ENCODE results near the gene IFIT1. TPM values are rescaled to one million over a fixed set of nuclear protein-coding genes. Genes with fewer than 3 reads are reported as not detected.

Gene IFIT1
- total RNA-seq, 1 donor from 2014 or later = 13.2 TPM

- no peaks in the 10 kb centered on the region for H3K79me2 ChIP-seq (ENCODE audit: low read depth)
- H3K27me3 ChIP-seq = no peaks in the 10 kb centered on the region
- H3K9ac ChIP-seq = no peak overlapping the region
- no peak overlapping the region for H2AFZ ChIP-seq (replicated peaks)
- Mint-ChIP-seq H3K4me3 (no peak overlapping the region), H3K4me1 (no peaks in the 10 kb centered on the region), H3K27me3 (ENCODE audit: insufficient read depth, low read depth) (no peaks in the 10 kb centered on the region), H3K27ac (no peak overlapping the region), H3K36me3 (peaks cover 2% of the 10 kb centered on the region), H3K9me3 (no peaks in the 10 kb centered on the region)
- H3K4me1 ChIP-seq = no peaks in the 10 kb centered on the region
- H3K4me3 ChIP-seq = no peak overlapping the region
- no peak for TF ChIP-seq CTCF (IDR thresholded peaks at IDR 0.05)
- TF ChIP-seq EZH2 (IDR thresholded peaks at IDR 0.05) = no peak
- TF ChIP-seq EZH2phosphoT487 (IDR thresholded peaks at IDR 0.05) = no peak
- H3K36me3 ChIP-seq = no peaks in the 10 kb centered on the region
- H4K20me1 ChIP-seq (ENCODE audit: low read depth) = no peaks in the 10 kb centered on the region
- no peak overlapping the region for H3K27ac ChIP-seq
- H3F3A ChIP-seq (ENCODE audit: low read depth) = no peaks in the 10 kb centered on the region
- no peak overlapping the region for H3K4me2 ChIP-seq
- DNase-seq (ENCODE audit: low spot score) = no peak
- no peaks in the 10 kb centered on the region for H3K9me3 ChIP-seq (ENCODE audit: low read depth)
These were observed 32.6 kb downstream of the IFIT1 start for GRCh38 chr10:89425000-89425399.

GRCh38 chr10:89426230-89426868 is 33.9 kb downstream of the IFIT1 start:
- no peak overlapping the region for H3K9ac ChIP-seq
- no peaks in the 10 kb centered on the region for H3K4me1 ChIP-seq
- TF ChIP-seq CTCF (IDR thresholded peaks at IDR 0.05) (peak; percentile 84), EZH2 (IDR thresholded peaks at IDR 0.05) (no peak)
- H3K4me3 ChIP-seq = no peak overlapping the region
- Mint-ChIP-seq H3K9me3 (no peaks in the 10 kb centered on the region), H3K27ac (no peak overlapping the region), H3K4me3 (no peak overlapping the region), H3K36me3 (no peaks in the 10 kb centered on the region), H3K4me1 (no peaks in the 10 kb centered on the region), H3K27me3 (ENCODE audit: insufficient read depth, low read depth) (no peaks in the 10 kb centered on the region)
- no peaks in the 10 kb centered on the region for H3K9me3 ChIP-seq (ENCODE audit: low read depth)
- H3K4me2 ChIP-seq = no peak overlapping the region
- peak overlapping the region; percentile 78 for H2AFZ ChIP-seq (replicated peaks)
- H4K20me1 ChIP-seq (ENCODE audit: low read depth) = no peaks in the 10 kb centered on the region
- no peaks in the 10 kb centered on the region for H3K79me2 ChIP-seq (ENCODE audit: low read depth)
- no peaks in the 10 kb centered on the region for H3K27me3 ChIP-seq
- H3K36me3 ChIP-seq = no peaks in the 10 kb centered on the region
- no peaks in the 10 kb centered on the region for H3F3A ChIP-seq (ENCODE audit: low read depth)
- H3K27ac ChIP-seq = no peak overlapping the region
- DNase-seq (ENCODE audit: low spot score) = peak; percentile 60

GRCh38 chr10:89427629-89428028 is 35.2 kb downstream of the IFIT1 start:
- TF ChIP-seq EZH2 (IDR thresholded peaks at IDR 0.05) (no peak), CTCF (IDR thresholded peaks at IDR 0.05) (no peak), EZH2phosphoT487 (IDR thresholded peaks at IDR 0.05) (no peak)
- no peaks in the 10 kb centered on the region for H3K79me2 ChIP-seq (ENCODE audit: low read depth)
- no peak overlapping the region for H2AFZ ChIP-seq (replicated peaks)
- no peaks in the 10 kb centered on the region for H3K4me1 ChIP-seq
- H3K9me3 Mint-ChIP-seq = no peaks in the 10 kb centered on the region
- no peak overlapping the region for H3K4me3 Mint-ChIP-seq
- H3K36me3 Mint-ChIP-seq = no peaks in the 10 kb centered on the region
- H3F3A ChIP-seq (ENCODE audit: low read depth) = no peaks in the 10 kb centered on the region
- no peaks in the 10 kb centered on the region for H3K36me3 ChIP-seq
- H3K4me3 ChIP-seq = no peak overlapping the region
- no peak overlapping the region for H3K27ac Mint-ChIP-seq
- no peak for DNase-seq (ENCODE audit: low spot score)
- H4K20me1 ChIP-seq (ENCODE audit: low read depth) = no peaks in the 10 kb centered on the region
- no peak overlapping the region for H3K27ac ChIP-seq
- H3K4me2 ChIP-seq = no peak overlapping the region
- no peaks in the 10 kb centered on the region for H3K9me3 ChIP-seq (ENCODE audit: low read depth)
- H3K27me3 Mint-ChIP-seq (ENCODE audit: insufficient read depth, low read depth) = no peaks in the 10 kb centered on the region
- H3K27me3 ChIP-seq = no peaks in the 10 kb centered on the region
- H3K4me1 Mint-ChIP-seq = no peaks in the 10 kb centered on the region
- no peak overlapping the region for H3K9ac ChIP-seq

Measured in neural progenitor cell (in vitro differentiated cells).